GM12891 (cell line): ENCODE data around the gene ASCL2.

Experiments used
- POLR2A ChIP-seq: IDR thresholded peaks from 2 replicates; pipeline ENCODE4 v1.6.1; 2011; ENCODE audit warnings: low read depth, low read length, control low read depth
- POLR2AphosphoS5 ChIP-seq: IDR thresholded peaks from 2 replicates; pipeline ENCODE4 v1.6.1; 2011; ENCODE audit warnings: low read depth, low read length, control low read depth

- TF ChIP-seq POLR2AphosphoS5 (no peak), POLR2A (no peak)
Measured at GRCh38 chr11:2315395-2316168, 45.2 kb upstream of the ASCL2 start.
